GM12878 (cell line): ENCODE measurements around the gene CASP5. TPM values are rescaled to one million over a fixed set of nuclear protein-coding genes. Genes with fewer than 3 reads are reported as not detected.

Experiments
- ATAC-seq: fragments of 200-7000 bp; cut with Tn5 transposase; 3 replicates; pipeline ENCODE4 v1.9.1; 2020; ENCODE audit warnings: mild to moderate bottlenecking, moderate library complexity
- BruUV-seq: library from RNA; stranded (reverse); fragments of 400-500 nt; replicated peaks from 2 replicates; lab custom pipeline; 2021; lab: Mats Ljungman, UMichigan
- CTCF ChIA-PET: fragments of 300-600 bp; sonication (Branson Sonifier 250); formaldehyde crosslinking; extraction: SDS; loops from one replicate; lab custom pipeline; 2021; ENCODE audit warnings: inconsistent platforms; lab: Yijun Ruan, JAX
- POLR2A ChIA-PET: fragments of 350-600 bp; formaldehyde crosslinking; extraction: SDS; loops from one replicate; lab custom pipeline; 2021; ENCODE audit warnings: inconsistent platforms; lab: Charles Lee
- RAD21 ChIA-PET: fragments of 300-600 bp; sonication (Branson Sonifier 250); formaldehyde crosslinking; loops from one replicate; lab custom pipeline; 2023; ENCODE audit warnings: antibody characterized with exemption; ENCODE audit not compliant: unreplicated experiment; lab: Charles Lee
- SMC1A ChIA-PET: fragments of 300-600 bp; sonication (Branson Sonifier 250); formaldehyde crosslinking; loops from one replicate; lab custom pipeline; 2023; ENCODE audit not compliant: unreplicated experiment, uncharacterized antibody; lab: Charles Lee
- DNase-seq: peaks from one replicate; pipeline ENCODE4 v3.0.0-alpha.2; 2011; ENCODE audit warnings: low read depth, low spot score
- FAIRE-seq: peaks from 3 replicates; lab custom pipeline; 2011; peaks lifted over from hg19 to GRCh38; lab: Jason Lieb, UNC
- H2AFZ ChIP-seq: 2 replicates; pipeline ENCODE4 v1.6.0; 2011; ENCODE audit warnings: low read depth, low read length, control low read depth; ENCODE audit not compliant: control insufficient read depth
- H3K27ac ChIP-seq: 2 replicates; pipeline ENCODE4 v1.5.1; 2011; ENCODE audit warnings: control low read depth; ENCODE audit not compliant: control insufficient read depth, insufficient read depth
- H3K27me3 ChIP-seq, 2 experiments: replicated peaks in 1 of 2; 2 replicates each; pipeline versions ENCODE4 v1.6.0 to v1.6.1; 2011; ENCODE audit warnings: low read length in 1 of 2; ENCODE audit not compliant: control insufficient read depth in 2 of 2, insufficient read depth in 2 of 2
- H3K36me3 ChIP-seq, 2 experiments: 2 replicates each; pipeline ENCODE4 v1.5.1; 2011; ENCODE audit warnings: low read length in 1 of 2; ENCODE audit not compliant: control insufficient read depth in 2 of 2, insufficient read depth in 2 of 2
- H3K4me1 ChIP-seq: 2 replicates; pipeline ENCODE4 v1.6.1; 2011; ENCODE audit warnings: mild to moderate bottlenecking, low read length, moderate library complexity, mixed read lengths; ENCODE audit not compliant: control insufficient read depth, insufficient read depth
- H3K4me2 ChIP-seq: 2 replicates; pipeline ENCODE4 v1.6.0; 2011; ENCODE audit warnings: control low read depth; ENCODE audit not compliant: control insufficient read depth, insufficient read depth
- H3K4me3 ChIP-seq: fragments of 200-600 bp; sonication (generic); 2 replicates; pipeline ENCODE4 v1.5.1; 2016
- H3K79me2 ChIP-seq: 2 replicates; pipeline ENCODE4 v1.6.0; 2011; ENCODE audit warnings: low read length; ENCODE audit not compliant: control insufficient read depth, insufficient read depth
- H3K9ac ChIP-seq: 2 replicates; pipeline ENCODE4 v1.8.0; 2011; ENCODE audit warnings: low read length, control low read depth, mixed read lengths; ENCODE audit not compliant: control insufficient read depth, insufficient read depth
- H3K9me3 ChIP-seq: replicated peaks from 3 replicates; pipeline ENCODE4 v1.5.1; 2011; ENCODE audit warnings: mild to moderate bottlenecking, low read length; ENCODE audit not compliant: control insufficient read depth, insufficient read depth
- H4K20me1 ChIP-seq: 2 replicates; pipeline ENCODE4 v1.6.0; 2011; ENCODE audit not compliant: control insufficient read depth, insufficient read depth
- CBFB ChIP-seq: IDR thresholded peaks from 2 replicates; pipeline ENCODE4 v1.6.1; 2016; ENCODE audit warnings: antibody characterized with exemption, low read depth
- CHD1 ChIP-seq: IDR thresholded peaks from 2 replicates; pipeline ENCODE4 v1.6.1; 2012; ENCODE audit warnings: low read depth, low read length, improper control_type of control experiment
- CHD4 ChIP-seq: fragments of 200-600 bp; sonication (generic); IDR thresholded peaks from 2 replicates; pipeline ENCODE4 v1.6.1; 2016; ENCODE audit warnings: mild to moderate bottlenecking
- EGR1 ChIP-seq, 2 experiments: IDR thresholded peaks; 1 replicate in 1 of 2; 2 replicates in 1 of 2; pipeline ENCODE4 v1.6.1; 2011 to 2012; ENCODE audit warnings: low read depth in 2 of 2, low read length in 2 of 2, borderline replicate concordance in 1 of 2, mild to moderate bottlenecking in 1 of 2, moderate library complexity in 1 of 2
- GABPA ChIP-seq: IDR thresholded peaks from 2 replicates; pipeline ENCODE4 v1.6.1; 2014; ENCODE audit warnings: antibody characterized with exemption, low read depth, mild to moderate bottlenecking, inconsistent platforms
- MTA3 ChIP-seq: IDR thresholded peaks from 2 replicates; pipeline ENCODE4 v1.6.1; 2012; ENCODE audit warnings: low read length, inconsistent platforms, borderline replicate concordance
- NBN ChIP-seq: fragments of 450-650 bp; IDR thresholded peaks from 2 replicates; pipeline ENCODE4 v1.6.1; 2016
- NFYB ChIP-seq: IDR thresholded peaks from 2 replicates; pipeline ENCODE4 v1.6.1; 2011; ENCODE audit warnings: low read depth, mild to moderate bottlenecking, low read length, improper control_type of control experiment, moderate library complexity; ENCODE audit not compliant: insufficient read depth
- NRF1 ChIP-seq: conservative IDR thresholded peaks from 2 replicates; pipeline ENCODE4 v1.6.1; 2011; ENCODE audit warnings: mild to moderate bottlenecking, low read depth, low read length, improper control_type of control experiment
- PAX8 ChIP-seq: fragments of 450-650 bp; IDR thresholded peaks from 2 replicates; pipeline ENCODE4 v1.6.1; 2017; ENCODE audit warnings: mild to moderate bottlenecking, moderate library complexity
- ZSCAN29 ChIP-seq: fragments of 450-650 bp; IDR thresholded peaks from 2 replicates; pipeline ENCODE4 v1.6.1; 2017; ENCODE audit warnings: mild to moderate bottlenecking, moderate library complexity
- WGBS: methylation state at CpG from one replicate; pipeline ENCODE4 v1.1.6; 2016; ENCODE audit warnings: low lambda C conversion rate; ENCODE audit not compliant: insufficient replicate concordance, insufficient coverage; ENCODE audit errors: missing lambda C conversion rate; 5-methylcytosine and 5-hydroxymethylcytosine counted together
- in situ Hi-C: fragments of 300-500 bp; cut with MboI; formaldehyde crosslinking; loops from 9 replicates; pipeline ENCODE4 v1.14.3; 2018; ENCODE audit warnings: mixed read lengths
- intact Hi-C: fragments of 100-400 bp; cut with micrococcal nuclease; formaldehyde crosslinking; loops from one replicate; pipeline ENCODE4 v1.14.2; 2022; ENCODE audit not compliant: unreplicated experiment
- polyA plus RNA-seq, 11 experiments: library from polyadenylated mRNA; depleted of rRNA in 4 of 11; unstranded in 6 of 11; stranded (reverse) in 5 of 11; fragments of >200 nt; fragmentation: Nextera tagmentation in 4 of 11; fragmentation: Illumina TruSeq in 1 of 11; extraction: Ambion mirVana in 4 of 11; extraction: Trizol in 1 of 11; gene quantifications; 1 replicate in 1 of 11; 2 replicates in 10 of 11; pipeline versions ENCODE4 v1.2.1 to v1.2.3, GENCODE V29; 2011 to 2016; ENCODE audit warnings: inconsistent platforms in 2 of 11, missing spikeins in 2 of 11, low read depth in 1 of 11
- total RNA-seq, 4 experiments: library from RNA; depleted of rRNA in 3 of 4; stranded (reverse); fragments of >200 nt in 3 of 4; fragmentation: Illumina TruSeq in 1 of 4; extraction: Trizol in 1 of 4; gene quantifications; 2 replicates each; pipeline versions ENCODE4 v1.2.1 to v1.2.3, GENCODE V29; 2013 to 2021
- TF ChIP-seq, protein P1 (sequence below): IDR thresholded peaks from 2 replicates; pipeline ENCODE4 v1.6.1; 2011; ENCODE audit warnings: low read depth, low read length, improper control_type of control experiment, borderline replicate concordance

CASP5 gene
- total and polyA plus RNA-seq, 10 of the 15 experiments (the other 5 are each of a cell fraction or from before 2014, with no cell fraction given) = not detected

DNA sequence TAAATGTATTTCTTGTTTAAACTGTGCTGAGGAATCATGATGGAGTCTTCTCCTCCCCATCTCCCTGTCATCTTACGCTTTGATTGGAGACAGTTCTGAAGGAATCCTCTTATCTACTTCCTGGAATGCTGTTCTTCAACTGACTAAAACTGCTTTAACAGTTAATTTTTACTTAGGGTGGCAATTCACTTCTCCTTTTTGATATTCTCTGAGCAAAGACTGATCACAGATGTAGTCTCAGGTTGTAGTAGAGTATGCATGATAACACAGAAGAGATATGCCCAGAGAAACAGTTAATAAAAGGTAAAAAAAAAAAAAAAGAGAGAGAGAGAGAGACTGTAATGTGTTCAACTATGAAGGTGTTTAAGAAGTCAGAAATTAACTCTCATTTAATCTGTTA is 1.4 kb upstream of the CASP5 start:
- no peak overlapping the region for H3K4me2 ChIP-seq
- intact Hi-C loops (no loop called here), in situ Hi-C loops (no loop called here)
- H3K9me3 ChIP-seq = no peaks in the 10 kb centered on the region
- H3K79me2 ChIP-seq = no peaks in the 10 kb centered on the region
- POLR2A ChIA-PET = no interaction called here
- SMC1A ChIA-PET = no interaction called here
- H3K9ac ChIP-seq = no peak overlapping the region
- TF ChIP-seq CHD1 = no peak
- TF ChIP-seq NRF1 = no peak
- no peak for TF ChIP-seq CBFB
- TF ChIP-seq, protein P1, sequence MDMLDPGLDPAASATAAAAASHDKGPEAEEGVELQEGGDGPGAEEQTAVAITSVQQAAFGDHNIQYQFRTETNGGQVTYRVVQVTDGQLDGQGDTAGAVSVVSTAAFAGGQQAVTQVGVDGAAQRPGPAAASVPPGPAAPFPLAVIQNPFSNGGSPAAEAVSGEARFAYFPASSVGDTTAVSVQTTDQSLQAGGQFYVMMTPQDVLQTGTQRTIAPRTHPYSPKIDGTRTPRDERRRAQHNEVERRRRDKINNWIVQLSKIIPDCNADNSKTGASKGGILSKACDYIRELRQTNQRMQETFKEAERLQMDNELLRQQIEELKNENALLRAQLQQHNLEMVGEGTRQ = no peak
- no peak for TF ChIP-seq MTA3
- no peak for TF ChIP-seq PAX8
- TF ChIP-seq ZSCAN29 = no peak
- no peak for TF ChIP-seq GABPA
- TF ChIP-seq NFYB = no peak
- TF ChIP-seq NBN = no peak
- TF ChIP-seq CHD4 = no peak
- no peak for TF ChIP-seq EGR1 (IDR thresholded peaks at IDR 0.05; ENCODE audit: borderline replicate concordance in 1 of 2, low read depth in 2 of 2, low read length in 2 of 2)
- CTCF ChIA-PET = no interaction called here
- no TSS peak for BruUV-seq
- H3K27ac ChIP-seq = no peak overlapping the region
- RAD21 ChIA-PET = no interaction called here
- no peaks in the 10 kb centered on the region for H3K27me3 ChIP-seq
- no peaks in the 10 kb centered on the region for H4K20me1 ChIP-seq
- ATAC-seq = no peak
- no peak overlapping the region for H3K4me3 ChIP-seq
- no peak for FAIRE-seq
- no peaks in the 10 kb centered on the region for H3K36me3 ChIP-seq
- WGBS = 100% methylated on average over 1 of the region's 1 CpG
- H3K4me1 ChIP-seq = 0 out of 2 replicates have a peak, but pooled peaks cover 2% of the 10 kb centered on the region
- no peak for DNase-seq
- H2AFZ ChIP-seq = no peak overlapping the region
